ENCODE results near the gene ARHGAP28.
"Not testable (repeated sequence)": the region's sequence is repeated elsewhere in the genome, so short reads cannot be mapped to it uniquely, and the experiment has no call there.

ARHGAP28 gene

DNA sequence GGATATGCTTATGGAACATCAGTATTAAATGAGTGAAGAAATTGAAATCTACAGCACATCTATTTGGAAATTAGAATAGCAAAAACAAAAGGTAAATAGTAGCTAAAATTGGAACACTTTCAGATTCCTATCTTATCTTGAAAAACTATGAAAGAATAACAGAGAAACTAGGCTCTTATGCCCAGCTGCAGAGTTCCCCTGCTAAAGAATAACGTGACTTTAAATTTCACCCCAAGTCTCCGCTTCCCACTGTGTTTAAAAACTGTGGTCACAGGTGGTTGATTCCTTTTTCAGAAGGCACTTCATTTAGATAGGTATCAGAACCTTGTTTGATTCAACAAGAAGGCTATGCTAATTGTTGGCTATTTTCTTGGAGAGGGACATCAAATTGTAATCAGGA, 30.1 kb downstream of the ARHGAP28 start:
- DNase-seq (ENCODE audit: insufficient read length, low spot score) (no peak), FAIRE-seq (no peak)

DNA sequence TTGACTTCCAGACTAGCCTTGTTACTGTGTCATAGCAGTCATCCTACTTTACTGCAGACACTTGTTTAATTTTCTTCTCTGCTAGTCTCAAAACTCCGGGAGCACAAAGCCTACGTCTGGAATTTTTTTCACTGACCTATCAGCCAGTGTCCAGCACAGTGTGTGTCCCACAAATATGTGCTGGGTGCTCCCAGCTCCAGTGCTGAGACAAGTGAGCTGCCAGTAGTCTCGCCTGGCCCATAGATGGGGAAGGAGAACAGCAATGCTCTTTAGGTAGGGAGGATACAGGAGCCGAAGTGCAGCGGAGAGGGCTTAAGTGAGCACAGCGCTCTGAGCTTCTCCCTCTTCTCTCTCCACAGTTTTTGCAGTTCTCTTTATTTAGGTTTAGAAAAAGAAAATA, 34.0 kb downstream of the ARHGAP28 start:
- FAIRE-seq, result no peak
- DNase-seq (ENCODE audit: insufficient read length, low spot score), result no peak

DNA sequence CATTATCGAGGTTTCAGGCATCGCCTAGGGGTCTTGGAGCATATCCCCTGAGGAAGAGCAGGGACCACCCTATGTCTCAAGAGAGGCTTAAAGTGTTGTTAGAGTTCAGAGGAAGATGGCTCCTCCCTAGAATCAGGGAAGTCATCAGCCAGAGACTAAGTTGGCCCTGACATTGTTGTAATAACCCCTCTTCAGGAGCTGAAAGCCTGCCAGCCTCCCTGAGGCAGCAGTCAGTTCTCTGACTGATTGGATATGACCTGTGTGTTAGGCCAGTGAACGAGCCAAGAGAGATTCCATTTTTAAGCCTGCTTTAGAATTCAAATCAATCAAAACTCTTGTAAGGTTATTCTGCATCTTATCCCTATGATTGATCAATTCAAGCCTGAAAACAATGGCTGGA, 34.9 kb downstream of the ARHGAP28 start:
- FAIRE-seq (no peak), DNase-seq (ENCODE audit: insufficient read length, low spot score) (no peak)

DNA sequence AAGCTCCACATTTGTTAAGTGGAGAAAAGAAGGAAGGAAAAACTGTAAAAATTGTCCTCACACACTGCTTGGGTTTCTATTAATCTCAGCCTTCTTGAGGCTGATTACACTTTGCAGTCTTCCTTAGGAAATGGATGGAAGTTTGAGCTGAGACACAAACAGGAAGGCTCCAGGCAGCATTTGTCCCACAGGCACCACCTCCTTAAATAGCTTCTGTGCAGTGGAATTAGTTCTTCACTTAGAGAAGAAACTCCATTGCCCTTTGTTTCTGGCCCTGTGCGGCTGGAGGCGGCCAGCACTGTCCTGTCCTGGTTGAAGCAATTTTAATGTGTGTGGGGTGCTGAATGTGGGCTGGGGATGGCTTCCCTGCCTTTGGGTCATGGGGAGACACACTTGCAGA, 44.3 kb downstream of the ARHGAP28 start:
- DNase-seq (ENCODE audit: insufficient read length, low spot score), result no peak
- FAIRE-seq, result no peak

DNA sequence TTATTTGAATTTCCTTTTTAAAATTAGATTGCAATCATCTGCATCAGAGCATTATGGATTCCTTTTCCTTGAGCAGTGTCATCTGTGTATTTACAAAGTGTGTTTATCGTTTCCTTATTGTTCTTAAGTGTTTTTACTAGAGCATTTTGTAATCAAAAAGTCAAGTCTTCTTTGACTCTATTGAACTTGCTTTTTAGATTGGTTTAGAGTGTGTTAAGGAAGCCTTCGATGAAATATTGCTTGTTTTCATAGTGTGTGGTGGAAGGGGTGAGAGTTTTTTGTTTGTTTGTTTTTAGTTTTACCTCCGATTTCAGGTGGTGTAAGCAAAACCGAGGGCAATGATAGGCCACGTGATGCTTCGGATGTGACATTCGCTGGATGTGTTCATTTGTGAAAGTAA, 45.7 kb downstream of the ARHGAP28 start:
- FAIRE-seq, result no peak
- no peak for DNase-seq (ENCODE audit: insufficient read length, low spot score)

DNA sequence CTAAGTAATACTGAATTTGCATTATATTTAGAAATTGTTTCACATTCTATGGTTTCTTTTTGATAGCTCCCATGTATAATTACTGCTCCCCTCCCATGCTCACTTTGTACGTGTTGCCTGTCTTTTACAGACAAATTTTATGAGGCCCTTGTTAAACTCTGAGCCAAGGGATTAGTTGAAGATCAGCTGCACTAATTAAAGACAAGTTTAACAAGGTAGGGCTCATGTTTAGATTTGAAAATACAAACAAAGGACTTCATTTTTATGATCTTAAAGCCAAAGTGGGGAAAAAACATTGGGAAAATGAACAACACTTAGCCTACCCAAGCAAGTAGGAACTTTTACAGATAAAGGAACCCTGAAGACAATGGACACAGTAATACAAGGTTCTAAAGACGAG, 46.2 kb downstream of the ARHGAP28 start:
- no peak for FAIRE-seq
- DNase-seq (ENCODE audit: insufficient read length, low spot score), result no peak

DNA sequence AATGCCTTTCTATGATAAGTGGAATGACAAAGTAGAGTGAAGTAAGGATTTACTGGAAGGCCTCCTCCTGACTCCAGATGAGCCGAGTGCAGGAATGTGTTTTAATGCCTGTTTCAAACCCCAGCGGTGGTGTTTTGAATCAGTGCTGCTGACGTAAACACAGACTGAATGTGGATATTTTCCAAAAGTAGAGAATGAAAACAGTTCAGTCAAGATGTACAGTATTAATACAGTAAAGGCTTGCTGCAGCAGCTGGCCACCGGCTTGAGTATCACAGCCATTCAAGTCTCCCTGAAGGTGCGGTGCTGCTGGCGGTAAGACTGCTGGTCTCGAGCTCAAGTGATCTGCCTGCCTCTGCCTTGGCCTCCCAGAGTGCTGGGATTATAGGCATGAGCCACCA, 46.7 kb downstream of the ARHGAP28 start:
- FAIRE-seq (no peak), DNase-seq (ENCODE audit: insufficient read length, low spot score) (no peak)

DNA sequence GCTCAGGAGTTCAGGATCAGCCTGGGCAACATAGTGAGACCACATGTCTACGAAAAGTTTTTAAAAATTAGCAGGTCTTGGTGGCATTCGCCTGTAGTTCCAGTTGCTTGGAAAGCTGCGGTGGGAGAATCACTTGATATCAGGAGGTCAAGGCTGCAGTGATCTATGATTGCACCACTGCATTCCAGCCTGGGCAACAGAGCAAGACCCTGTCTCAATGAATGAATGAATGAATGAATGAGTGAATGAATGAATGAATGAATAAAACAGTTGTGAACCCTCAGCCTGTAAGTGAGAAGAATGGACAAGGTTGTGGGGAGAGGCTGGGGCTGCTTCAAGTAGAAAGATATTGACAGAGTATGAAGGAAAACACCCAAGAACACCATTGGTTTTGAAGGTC, 48.0 kb downstream of the ARHGAP28 start:
- no peak for FAIRE-seq
- no peak for DNase-seq (ENCODE audit: insufficient read length, low spot score)

DNA sequence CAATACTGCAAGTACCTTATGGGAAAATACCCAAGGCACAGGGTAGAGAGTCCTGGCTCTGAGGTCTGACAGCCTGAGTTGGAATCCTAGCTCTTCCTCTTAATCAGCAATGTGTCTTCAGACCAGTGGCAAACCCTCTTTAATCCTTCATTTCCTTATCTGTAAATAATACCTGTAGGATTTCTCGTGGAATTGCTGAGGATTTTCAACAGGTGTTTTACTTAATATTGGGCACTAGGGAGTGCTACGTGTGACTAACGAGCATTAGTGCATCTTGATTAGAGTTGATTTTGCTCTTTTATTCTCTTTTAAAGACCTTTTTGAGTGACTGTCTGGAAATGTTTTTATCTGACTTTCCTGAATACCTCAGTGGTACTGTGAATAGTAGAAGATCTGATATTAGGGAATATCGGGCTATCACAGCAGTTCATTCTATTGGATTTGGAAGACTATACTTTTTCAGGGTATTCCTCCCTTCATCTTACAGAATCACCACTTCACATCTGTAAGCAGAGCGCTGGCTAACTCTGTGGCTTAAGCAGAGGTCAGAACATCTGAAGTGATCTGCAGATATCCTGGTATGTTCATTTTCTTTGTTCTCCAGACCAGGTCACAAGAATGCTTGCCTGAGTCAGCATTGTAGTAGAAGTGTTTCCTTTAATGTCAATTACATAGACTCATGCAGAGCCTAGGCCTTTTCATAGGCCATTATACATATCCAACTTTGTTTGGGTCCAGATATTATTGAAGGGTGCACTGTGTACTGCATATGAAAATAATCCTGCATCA, 49.1 kb downstream of the ARHGAP28 start:
- FAIRE-seq (no peak), DNase-seq (ENCODE audit: insufficient read length, low spot score) (no peak)

DNA sequence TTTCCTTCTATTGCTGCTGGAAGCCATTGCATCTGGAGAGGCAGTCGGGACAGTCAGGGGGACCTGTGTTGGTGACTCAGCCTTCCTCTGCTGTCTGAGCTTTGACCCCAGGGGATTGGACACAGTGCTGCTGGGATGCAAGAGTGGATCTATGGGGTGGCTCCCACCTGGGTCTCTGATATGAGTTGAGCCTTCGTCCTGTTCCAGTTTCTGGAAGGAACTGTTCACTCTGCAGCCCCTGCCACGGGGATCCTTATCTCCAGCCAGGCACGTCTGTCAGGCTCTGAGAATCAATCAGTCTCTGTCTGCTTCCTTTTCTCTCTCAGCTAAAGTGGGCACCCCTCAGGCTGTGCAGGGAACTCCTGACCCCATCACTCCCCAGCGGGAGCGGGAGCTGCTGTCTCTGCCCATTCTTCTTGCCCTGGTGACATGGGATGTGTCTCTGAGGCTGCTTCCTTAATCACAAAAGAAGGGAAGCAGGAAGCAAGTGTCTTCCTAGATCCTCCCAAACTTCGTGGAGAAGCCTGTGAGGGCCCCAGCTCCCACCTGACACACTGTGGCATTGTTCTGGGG, 51.7 kb downstream of the ARHGAP28 start:
- DNase-seq (ENCODE audit: insufficient read length, low spot score) (peak; percentile 48), FAIRE-seq (no peak)

DNA sequence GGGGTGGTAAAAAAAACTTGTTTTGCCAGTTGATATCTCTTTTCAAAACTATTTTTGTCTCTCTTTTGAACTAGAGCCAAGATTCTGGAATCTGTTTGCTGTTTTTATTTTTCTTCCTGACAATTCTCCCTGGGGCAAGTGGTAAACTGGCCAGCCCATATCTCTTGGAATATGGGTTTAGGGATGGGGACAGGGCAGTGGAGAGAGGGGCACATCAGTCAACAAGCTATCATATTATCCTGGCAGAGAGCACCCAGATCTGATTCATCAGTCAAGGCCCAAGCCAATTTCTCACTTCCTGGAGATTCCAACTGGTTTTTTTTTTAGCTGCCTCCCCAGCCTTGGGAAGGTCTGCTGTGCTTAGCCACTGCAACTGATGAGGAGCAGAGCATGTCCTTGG, 52.3 kb downstream of the ARHGAP28 start:
- peak; percentile 26 for FAIRE-seq
- DNase-seq (ENCODE audit: insufficient read length, low spot score), result peak; percentile 53

DNA sequence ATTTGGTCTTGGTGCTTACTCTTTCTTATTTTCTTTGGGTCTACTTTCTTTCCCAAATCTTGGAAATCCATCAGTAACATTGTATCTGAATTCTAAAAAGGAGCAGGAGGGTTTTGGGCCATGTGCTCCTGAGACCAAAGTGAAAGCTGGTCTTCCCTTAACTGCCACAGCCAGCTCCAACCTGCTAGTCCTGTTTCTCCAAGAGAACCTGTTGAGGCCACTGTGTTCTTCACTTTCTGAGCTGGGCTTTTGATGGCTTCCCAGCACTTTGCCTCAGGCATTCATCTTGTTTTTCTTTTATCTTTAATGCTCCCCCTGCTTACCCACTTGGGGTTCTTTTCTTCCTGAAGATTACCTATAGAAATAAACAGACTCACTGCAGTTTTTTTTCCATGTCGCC, 53.3 kb downstream of the ARHGAP28 start:
- DNase-seq (ENCODE audit: insufficient read length, low spot score) (no peak), FAIRE-seq (no peak)

DNA sequence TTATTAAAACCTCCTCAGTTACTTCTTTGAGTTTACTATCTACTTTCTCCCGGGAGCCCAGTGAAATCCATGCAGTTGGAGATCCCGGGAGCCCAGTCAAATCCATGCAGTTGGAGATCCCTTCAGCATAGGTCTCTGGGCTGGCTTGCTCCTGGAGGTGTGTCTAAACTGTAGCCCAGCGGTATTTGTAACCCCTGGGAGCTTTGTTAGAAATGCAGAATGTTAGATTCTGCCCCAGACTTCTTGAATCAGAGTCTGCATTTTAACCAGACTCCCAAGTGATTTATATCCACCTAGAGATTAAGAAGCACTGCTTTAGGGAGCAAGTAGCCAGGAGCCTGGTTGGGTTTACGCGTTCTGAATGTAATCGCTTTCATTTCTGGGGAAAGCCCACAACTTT, 54.5 kb downstream of the ARHGAP28 start:
- FAIRE-seq (no peak), DNase-seq (ENCODE audit: insufficient read length, low spot score) (no peak)

DNA sequence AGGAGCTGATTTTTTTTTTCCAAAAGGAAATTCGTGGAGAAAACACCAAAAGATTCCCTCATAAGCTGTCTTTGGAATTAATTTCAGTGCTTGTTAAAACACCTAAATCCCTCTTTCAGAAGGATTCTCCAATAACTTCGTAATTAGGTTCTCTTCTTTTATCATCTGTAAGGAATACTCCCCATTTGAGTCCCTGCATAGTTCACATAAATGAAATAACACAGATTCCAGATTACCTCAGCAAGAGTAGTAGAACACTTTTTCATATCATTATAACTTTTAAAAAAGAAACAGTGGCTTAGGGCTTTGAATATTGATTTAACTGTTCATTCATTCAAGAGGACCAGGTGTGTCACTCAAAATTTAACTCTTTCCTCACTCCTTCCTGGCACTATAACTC, 55.5 kb downstream of the ARHGAP28 start:
- FAIRE-seq (no peak), DNase-seq (ENCODE audit: insufficient read length, low spot score) (peak; percentile 21)

DNA sequence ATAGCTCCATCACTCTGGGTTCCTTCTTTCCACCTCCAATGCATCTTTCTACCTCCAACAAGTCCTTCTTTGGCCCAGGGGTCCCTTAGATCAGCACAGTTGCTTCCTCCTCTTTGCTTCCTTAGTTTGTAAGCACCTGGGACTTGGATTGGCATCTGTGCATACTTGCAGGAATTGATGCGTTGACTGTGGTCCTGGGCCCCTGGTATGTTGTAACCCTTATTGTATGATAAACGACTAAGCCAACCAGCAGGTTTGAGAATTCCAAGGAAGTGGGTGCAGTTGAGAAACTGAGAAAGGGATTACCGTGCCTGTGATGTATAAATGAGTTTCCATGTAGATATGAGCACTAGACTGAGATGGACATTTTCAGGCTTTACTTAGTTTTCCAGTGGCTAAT, 55.9 kb downstream of the ARHGAP28 start:
- FAIRE-seq (no peak), DNase-seq (ENCODE audit: insufficient read length, low spot score) (no peak)

DNA sequence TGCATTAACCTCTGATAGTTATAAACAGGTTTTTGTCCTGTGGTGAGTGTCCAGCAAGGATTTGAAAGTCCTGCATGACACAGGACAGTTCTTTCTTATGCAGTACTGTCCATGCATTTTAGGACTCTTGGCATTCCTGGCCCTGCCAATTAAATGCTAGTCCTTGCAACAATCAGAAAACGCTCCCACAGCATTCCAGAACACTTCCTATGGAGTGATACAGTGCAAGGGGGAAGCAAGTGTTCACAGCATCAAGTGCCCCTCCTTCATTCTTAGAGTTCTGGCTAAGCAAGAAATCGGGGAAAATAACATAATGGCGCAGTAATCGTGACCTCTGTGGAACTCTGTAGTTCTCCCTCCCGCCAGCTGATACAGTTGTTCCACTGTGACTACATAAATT, 62.9 kb downstream of the ARHGAP28 start:
- DNase-seq (ENCODE audit: insufficient read length, low spot score) (no peak), FAIRE-seq (no peak)

DNA sequence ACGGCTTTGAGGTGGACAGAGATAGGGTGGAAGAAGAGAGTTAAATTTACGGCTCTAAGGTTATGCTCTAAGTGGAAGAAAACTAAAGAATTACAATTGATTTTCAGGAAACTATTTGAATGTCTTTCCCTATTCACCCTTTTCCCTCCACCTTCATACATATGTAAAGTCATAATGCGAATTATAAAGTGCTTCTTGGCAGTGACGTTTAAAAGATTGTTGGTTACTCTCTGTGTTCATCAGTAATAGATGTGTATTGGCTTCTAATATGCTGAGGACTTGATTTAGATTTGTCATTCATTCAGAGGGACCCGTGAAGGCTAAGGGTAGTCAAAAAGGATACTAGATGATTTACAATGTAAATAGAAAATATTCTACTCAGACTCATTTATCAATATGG, 63.9 kb downstream of the ARHGAP28 start:
- FAIRE-seq (no peak), DNase-seq (ENCODE audit: insufficient read length, low spot score) (no peak)

DNA sequence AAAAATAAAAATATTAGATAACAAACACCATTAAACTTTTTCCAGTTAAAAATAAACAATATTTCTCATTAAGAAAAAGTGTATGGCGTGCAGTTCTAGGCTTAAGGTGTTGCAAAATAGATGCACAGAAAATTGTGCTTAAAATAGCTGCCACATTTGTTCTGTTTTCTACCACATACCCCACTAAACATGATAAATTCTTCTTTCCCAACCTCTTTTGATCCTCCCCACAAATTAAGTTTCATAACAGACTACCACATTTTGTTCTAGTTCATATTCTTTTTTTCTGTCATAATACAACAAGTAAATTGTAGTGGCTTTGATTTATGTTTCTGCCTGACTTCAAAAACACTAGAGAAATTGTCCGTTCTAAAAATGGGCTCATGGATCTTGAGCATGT, 64.5 kb downstream of the ARHGAP28 start:
- DNase-seq (ENCODE audit: insufficient read length, low spot score) (no peak), FAIRE-seq (no peak)

DNA sequence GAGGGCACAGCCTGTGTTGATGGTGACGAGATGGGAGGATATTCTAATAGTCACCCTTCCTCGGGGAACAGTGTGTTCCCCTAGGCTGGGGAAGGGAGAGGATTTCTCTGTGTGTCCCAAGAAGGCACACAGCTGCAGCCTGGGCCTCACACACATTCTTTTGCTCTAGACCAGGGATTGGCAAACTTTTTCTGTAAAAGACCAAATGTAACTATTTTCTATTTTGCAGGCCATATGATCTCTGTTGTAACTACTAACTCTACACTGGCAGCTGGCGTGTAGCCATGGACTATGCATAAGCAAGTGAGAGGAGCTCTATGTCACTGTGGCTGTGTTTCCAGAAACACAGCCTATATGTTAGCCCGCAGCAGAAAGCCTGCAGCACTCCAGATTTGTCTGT, 65.8 kb downstream of the ARHGAP28 start:
- DNase-seq (ENCODE audit: insufficient read length, low spot score), result no peak
- no peak for FAIRE-seq

DNA sequence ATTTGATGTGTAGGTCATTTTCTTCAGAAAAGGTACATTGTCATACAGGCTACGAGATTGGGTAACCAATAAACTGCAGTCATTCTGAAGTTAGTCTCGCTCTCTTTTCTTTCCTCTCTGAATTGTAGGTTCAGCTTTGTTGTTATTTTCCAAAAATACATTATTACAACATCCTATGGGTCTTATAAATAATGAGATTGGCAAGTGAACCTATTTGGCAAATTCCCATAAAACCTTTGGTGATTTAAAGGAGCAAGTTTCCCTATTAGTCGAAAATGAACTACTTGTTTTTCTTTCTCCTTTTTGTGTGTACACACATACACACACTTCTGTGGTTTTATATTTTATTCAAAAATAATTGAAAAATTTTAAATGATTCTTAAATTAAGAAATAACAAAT, 67.0 kb downstream of the ARHGAP28 start:
- DNase-seq (ENCODE audit: insufficient read length, low spot score) (no peak), FAIRE-seq (no peak)

DNA sequence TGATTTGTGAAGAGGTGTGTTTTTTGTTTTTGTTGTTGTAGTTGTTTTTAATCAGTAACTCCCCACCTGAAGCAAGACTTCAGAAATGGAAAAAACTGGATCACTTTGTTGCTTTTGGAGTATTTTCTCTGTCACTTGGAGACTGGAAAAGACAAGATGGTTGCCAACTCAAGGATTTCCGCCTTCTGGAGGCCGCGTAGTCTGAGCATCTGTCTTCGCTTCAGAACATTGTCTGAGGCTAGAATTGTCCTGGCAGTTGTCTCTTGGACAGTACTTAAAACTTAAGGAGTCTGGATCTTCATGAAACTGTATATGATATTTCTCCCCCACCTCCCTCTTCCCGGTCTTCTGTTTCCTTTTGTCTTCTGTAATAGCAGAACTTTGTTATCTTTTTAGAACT, 67.7 kb downstream of the ARHGAP28 start:
- no peak for FAIRE-seq

DNA sequence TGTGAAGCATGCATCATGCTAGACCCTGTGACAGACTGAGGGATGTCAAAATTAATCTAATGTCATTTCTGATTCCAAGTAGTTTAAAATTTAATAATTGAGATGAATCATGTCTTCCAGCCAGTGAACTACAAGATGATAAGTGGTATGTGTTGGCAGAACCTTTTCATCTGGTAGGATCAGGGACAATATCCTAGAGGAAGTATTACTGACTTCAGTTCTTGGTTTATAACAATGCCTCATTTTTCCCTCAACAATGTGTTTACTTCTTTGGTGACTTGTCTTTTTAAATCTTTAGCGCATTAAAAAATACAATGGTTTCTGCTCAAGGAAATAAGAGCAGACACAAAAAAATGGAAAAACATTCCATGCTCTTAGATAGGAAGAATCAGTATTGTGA, 69.4 kb downstream of the ARHGAP28 start:
- DNase-seq (ENCODE audit: insufficient read length, low spot score) (no peak), FAIRE-seq (no peak)

More for the DNA sequence above, 67.7 kb downstream of the ARHGAP28 start:
- no peak for DNase-seq (ENCODE audit: insufficient read length, low spot score)

DNA sequence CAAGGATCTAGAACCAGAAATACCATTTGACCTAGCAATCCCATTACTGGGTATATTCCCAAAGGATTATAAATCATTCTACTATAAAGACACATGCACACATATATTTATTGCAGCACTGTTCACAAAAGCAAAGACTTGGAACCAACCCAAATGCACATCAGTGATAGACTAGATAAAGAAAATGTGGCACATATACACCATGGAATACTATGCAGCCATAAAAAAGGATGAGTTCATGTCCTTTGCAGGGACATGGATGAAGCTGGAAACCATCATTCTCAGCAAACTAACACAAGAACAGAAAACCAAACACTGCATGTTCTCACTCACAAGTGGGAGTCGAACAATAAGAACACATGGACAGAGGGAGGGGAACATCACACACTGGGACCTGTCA, 70.8 kb downstream of the ARHGAP28 start:
- FAIRE-seq, result not testable (repeated sequence)

More for the DNA sequence above, 70.8 kb downstream of the ARHGAP28 start:
- not testable (repeated sequence) for DNase-seq (ENCODE audit: insufficient read length, low spot score)

Measured in HTR-8/SVneo (cell line).